ENCODE data around the gene KCNK1. TPM values are rescaled to one million over a fixed set of nuclear protein-coding genes. Genes with fewer than 3 reads are reported as not detected.

KCNK1 gene
- total RNA-seq = 1.9 and 2.3 TPM in 2 replicates

DNA sequence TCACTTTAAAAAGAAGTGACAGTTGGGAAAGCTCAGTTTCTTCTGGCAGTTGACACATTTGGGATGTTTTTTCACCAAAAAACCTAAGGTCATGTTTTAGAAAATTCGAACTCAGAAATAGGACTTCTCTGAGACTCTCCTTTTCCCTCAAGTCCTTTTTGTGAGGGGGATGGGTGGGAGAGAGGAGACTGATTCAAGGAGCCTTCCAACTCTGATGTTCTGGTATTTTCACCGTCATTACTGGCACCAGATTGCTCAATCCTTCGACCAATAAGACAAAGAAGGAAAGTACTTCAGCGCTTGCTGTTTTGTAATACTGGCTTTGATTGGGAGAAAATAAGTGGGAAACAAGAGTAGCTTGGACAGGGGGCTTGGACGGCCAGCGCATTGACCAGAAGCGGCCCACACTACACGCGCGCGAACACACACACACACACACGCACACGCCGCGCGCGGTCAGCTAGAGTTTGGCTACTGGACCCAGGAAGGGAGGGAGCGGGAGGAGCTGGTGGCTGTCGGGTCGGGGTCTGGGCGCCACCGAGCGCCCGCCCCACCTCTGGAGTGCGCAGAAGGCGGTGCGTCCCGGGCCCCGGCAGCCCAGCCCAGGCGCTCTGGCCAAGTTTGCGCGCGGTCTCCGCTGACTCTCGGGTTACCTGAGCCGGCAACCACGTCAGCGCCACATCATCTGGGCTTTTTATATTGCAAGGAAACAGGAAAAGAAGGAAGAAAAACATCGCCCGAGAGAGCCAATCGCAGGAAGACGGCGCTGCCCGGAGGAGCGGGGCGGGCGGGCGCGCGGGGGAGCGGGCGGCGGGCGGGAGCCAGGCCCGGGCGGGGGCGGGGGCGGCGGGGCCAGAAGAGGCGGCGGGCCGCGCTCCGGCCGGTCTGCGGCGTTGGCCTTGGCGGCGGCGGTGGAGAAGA lies at the start of gene KCNK1:
KCNK1 (plus strand) TSS at position 855 of the 921 bp plus-strand sequence; CDS start at position 921, 66 bp downstream.
- intact Hi-C loops (cut with micrococcal nuclease) = no loop called here
- peaks cover 8% of the 10 kb centered on the region for H3K4me1 Mint-ChIP-seq
- H3K27ac Mint-ChIP-seq = peak within 1 kb of the TSS; percentile 50
- DNase-seq = peak; percentile 59
- peaks cover 70% of the 10 kb centered on the region for H3K27me3 Mint-ChIP-seq
- no peaks in the 10 kb centered on the region for H3K36me3 Mint-ChIP-seq (ENCODE audit: low read depth)
- H3K9me3 Mint-ChIP-seq = no peaks in the 10 kb centered on the region
- peak within 1 kb of the TSS; percentile 80 for H3K4me3 Mint-ChIP-seq

DNA sequence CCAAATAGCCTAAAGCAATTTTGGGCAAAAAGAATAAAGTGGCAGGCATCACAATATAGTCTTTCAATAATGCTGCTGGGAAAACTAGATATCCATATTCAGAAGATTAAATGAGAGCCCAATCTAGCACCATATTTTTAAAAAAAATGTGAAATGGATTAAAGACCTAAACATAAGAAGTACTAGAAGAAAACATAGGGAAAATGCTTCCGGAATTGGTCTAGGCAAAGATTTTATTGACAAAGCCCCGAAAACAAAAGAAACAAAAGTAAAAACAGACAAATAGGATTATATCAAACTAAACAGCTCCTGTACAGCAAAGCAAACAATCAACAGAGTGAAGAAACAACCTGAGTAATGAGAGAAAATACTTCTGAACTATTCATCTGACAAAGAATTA lies 48.6 kb upstream of the KCNK1 start:
- H3K4me3 Mint-ChIP-seq = no peak overlapping the region
- intact Hi-C loops (cut with micrococcal nuclease) = no loop called here
- H3K36me3 Mint-ChIP-seq (ENCODE audit: low read depth) = no peaks in the 10 kb centered on the region
- H3K4me1 Mint-ChIP-seq = no peaks in the 10 kb centered on the region
- H3K27me3 Mint-ChIP-seq = peaks cover 1% of the 10 kb centered on the region
- H3K9me3 Mint-ChIP-seq = peaks cover 10% of the 10 kb centered on the region
- H3K27ac Mint-ChIP-seq = no peak overlapping the region
- DNase-seq = no peak

DNA sequence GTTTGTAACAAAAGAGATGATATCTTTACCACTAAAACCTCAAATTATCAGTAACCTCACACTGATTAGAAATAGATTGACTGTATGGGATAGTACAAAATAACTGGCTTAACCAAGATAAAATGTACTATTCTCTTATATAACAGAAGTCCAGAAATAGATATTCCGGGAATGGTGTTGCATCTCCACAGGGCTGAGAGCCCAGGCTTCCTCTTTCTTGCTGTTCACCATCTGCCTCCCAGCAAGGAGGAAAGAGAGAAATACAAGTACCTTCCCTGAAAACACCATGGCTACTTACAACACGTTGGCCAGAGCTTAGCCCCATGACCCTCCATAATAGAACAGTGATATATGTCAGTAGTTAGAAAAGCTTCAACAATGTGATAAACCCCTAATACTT lies 47.0 kb upstream of the KCNK1 start:
- Mint-ChIP-seq H3K36me3 (ENCODE audit: low read depth) (no peaks in the 10 kb centered on the region), H3K27ac (no peak overlapping the region), H3K9me3 (peaks cover 6% of the 10 kb centered on the region), H3K27me3 (peaks cover 1% of the 10 kb centered on the region), H3K4me1 (no peaks in the 10 kb centered on the region), H3K4me3 (no peak overlapping the region)
- intact Hi-C loops (cut with micrococcal nuclease) = no loop called here
- no peak for DNase-seq

GRCh38 chr1:233569636-233570035 lies 44.3 kb upstream of the KCNK1 start:
- H3K36me3 Mint-ChIP-seq (ENCODE audit: low read depth) = no peaks in the 10 kb centered on the region
- H3K4me1 Mint-ChIP-seq = no peaks in the 10 kb centered on the region
- H3K4me3 Mint-ChIP-seq = no peak overlapping the region

DNA sequence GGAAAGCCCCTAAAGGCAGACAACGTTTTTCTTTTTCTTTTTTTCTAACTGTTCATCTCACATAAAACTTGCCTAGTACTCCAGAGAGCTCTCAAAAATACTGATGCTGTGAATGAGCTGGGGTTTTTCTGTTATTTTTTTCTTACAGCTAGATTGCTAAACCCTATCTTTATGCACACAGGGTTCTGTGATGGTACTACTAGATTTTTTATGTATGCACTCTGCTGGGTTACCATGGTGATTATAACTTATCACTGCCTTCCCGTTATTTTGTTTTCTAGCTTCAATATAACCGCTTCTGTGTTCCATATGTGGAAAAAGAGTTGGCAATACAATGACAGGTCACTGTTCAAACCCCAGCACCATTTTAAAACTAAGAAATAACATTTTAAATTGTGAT lies 43.7 kb upstream of the KCNK1 start:
- H3K4me1 Mint-ChIP-seq = no peaks in the 10 kb centered on the region
- no peak for DNase-seq
- no peaks in the 10 kb centered on the region for H3K9me3 Mint-ChIP-seq
- peaks cover 9% of the 10 kb centered on the region for H3K27me3 Mint-ChIP-seq
- H3K4me3 Mint-ChIP-seq = no peak overlapping the region
- intact Hi-C loops (cut with micrococcal nuclease) = no loop called here
- H3K36me3 Mint-ChIP-seq (ENCODE audit: low read depth) = no peaks in the 10 kb centered on the region
- no peak overlapping the region for H3K27ac Mint-ChIP-seq

More at GRCh38 chr1:233569636-233570035, 44.3 kb upstream of the KCNK1 start:
- intact Hi-C loops (cut with micrococcal nuclease) = no loop called here
- Mint-ChIP-seq H3K27me3 (peaks cover 8% of the 10 kb centered on the region), H3K9me3 (no peaks in the 10 kb centered on the region), H3K27ac (no peak overlapping the region)
- no peak for DNase-seq

- Mint-ChIP-seq H3K4me3 (no peak overlapping the region), H3K27ac (no peak overlapping the region), H3K27me3 (peaks cover 9% of the 10 kb centered on the region), H3K9me3 (no peaks in the 10 kb centered on the region), H3K4me1 (no peaks in the 10 kb centered on the region), H3K36me3 (ENCODE audit: low read depth) (no peaks in the 10 kb centered on the region)
- intact Hi-C loops (cut with micrococcal nuclease) = no loop called here
- no peak for DNase-seq
These were observed 43.2 kb upstream of the KCNK1 start for GRCh38 chr1:233570706-233571105.

DNA sequence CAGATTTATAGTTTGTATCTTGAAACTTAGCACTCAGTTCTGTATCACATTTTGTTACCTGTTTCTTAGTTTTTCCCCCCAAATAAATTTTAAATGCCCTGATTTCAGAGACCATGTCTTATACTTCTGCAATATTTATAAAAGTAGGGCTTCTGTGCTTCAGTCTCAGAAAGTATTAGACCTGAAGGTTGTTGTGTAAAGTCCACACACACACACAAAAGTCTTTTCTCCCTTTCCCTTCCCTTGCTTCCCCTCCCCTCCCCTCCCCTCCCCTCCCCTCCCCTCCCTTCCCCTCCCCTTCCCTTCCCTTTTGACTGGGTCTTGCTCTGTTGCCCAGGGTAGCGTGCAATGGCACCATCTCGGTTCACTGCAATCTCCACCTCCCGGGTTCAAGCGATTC lies 41.0 kb upstream of the KCNK1 start:
- no peaks in the 10 kb centered on the region for H3K9me3 Mint-ChIP-seq
- no peaks in the 10 kb centered on the region for H3K4me1 Mint-ChIP-seq
- intact Hi-C loops (cut with micrococcal nuclease) = no loop called here
- H3K27ac Mint-ChIP-seq = no peak overlapping the region
- H3K27me3 Mint-ChIP-seq = peaks cover 11% of the 10 kb centered on the region
- no peaks in the 10 kb centered on the region for H3K36me3 Mint-ChIP-seq (ENCODE audit: low read depth)
- no peak overlapping the region for H3K4me3 Mint-ChIP-seq
- DNase-seq = no peak

DNA sequence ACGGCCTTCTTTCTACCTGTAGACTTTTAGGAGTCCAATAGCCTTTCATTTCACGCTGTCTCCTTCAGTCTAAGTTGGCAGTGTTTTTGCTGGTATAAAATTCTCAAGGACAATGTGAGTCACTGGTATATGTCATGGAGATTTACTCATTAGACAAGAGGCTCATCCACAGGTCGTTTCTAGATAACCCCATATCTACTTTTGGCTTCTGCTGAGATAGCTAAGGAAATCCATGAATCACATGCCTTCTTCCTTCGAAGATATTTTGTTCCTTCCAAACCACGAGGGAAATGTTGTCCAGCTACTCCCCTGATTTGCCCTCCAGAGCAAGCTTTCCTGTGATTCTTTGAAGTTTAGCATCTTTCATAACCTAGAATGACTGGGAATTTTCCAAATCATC lies 38.5 kb upstream of the KCNK1 start:
- H3K4me3 Mint-ChIP-seq = no peak overlapping the region
- no peaks in the 10 kb centered on the region for H3K4me1 Mint-ChIP-seq
- intact Hi-C loops (cut with micrococcal nuclease) = no loop called here
- H3K27ac Mint-ChIP-seq = no peak overlapping the region
- peaks cover 12% of the 10 kb centered on the region for H3K27me3 Mint-ChIP-seq
- DNase-seq = no peak
- no peaks in the 10 kb centered on the region for H3K9me3 Mint-ChIP-seq
- no peaks in the 10 kb centered on the region for H3K36me3 Mint-ChIP-seq (ENCODE audit: low read depth)

GRCh38 chr1:233582439-233582838 lies 31.5 kb upstream of the KCNK1 start:
- DNase-seq = no peak
- no peaks in the 10 kb centered on the region for H3K4me1 Mint-ChIP-seq
- H3K36me3 Mint-ChIP-seq (ENCODE audit: low read depth) = no peaks in the 10 kb centered on the region
- peaks cover 13% of the 10 kb centered on the region for H3K27me3 Mint-ChIP-seq
- no peak overlapping the region for H3K27ac Mint-ChIP-seq
- no peak overlapping the region for H3K4me3 Mint-ChIP-seq
- peaks cover 4% of the 10 kb centered on the region for H3K9me3 Mint-ChIP-seq
- intact Hi-C loops (cut with micrococcal nuclease) = no loop called here

DNA sequence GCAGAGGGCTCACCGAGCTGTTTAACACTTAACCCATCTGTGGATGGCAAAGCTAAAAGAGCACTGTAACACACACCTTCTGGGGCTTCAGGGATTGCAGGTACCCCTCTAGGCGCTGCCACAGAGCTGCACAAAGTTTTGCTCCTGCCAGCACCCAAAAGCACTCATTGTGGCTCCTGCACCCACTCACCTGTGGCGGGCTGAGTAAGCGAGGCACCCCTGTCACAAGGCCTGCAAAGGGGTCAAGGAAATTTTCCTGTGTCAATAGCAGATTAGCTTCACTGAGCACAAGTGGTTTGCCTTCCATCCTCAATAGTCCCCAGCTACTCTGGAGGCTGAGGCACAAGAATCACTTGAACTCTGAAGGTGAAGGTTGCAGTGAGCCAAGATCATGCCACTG lies 29.5 kb upstream of the KCNK1 start:
- no peak for DNase-seq
- no peak overlapping the region for H3K4me3 Mint-ChIP-seq
- peaks cover 4% of the 10 kb centered on the region for H3K9me3 Mint-ChIP-seq
- no peak overlapping the region for H3K27ac Mint-ChIP-seq
- peaks cover 21% of the 10 kb centered on the region for H3K27me3 Mint-ChIP-seq
- no peaks in the 10 kb centered on the region for H3K4me1 Mint-ChIP-seq
- intact Hi-C loops (cut with micrococcal nuclease) = no loop called here
- H3K36me3 Mint-ChIP-seq (ENCODE audit: low read depth) = no peaks in the 10 kb centered on the region

- no peaks in the 10 kb centered on the region for H3K4me1 Mint-ChIP-seq
- H3K4me3 Mint-ChIP-seq = no peak overlapping the region
- H3K9me3 Mint-ChIP-seq = peaks cover 4% of the 10 kb centered on the region
- H3K27me3 Mint-ChIP-seq = peaks cover 23% of the 10 kb centered on the region
- intact Hi-C loops (cut with micrococcal nuclease) = no loop called here
- H3K36me3 Mint-ChIP-seq (ENCODE audit: low read depth) = no peaks in the 10 kb centered on the region
- no peak for DNase-seq
- no peak overlapping the region for H3K27ac Mint-ChIP-seq
These were observed 29.0 kb upstream of the KCNK1 start for GRCh38 chr1:233584931-233585330.

DNA sequence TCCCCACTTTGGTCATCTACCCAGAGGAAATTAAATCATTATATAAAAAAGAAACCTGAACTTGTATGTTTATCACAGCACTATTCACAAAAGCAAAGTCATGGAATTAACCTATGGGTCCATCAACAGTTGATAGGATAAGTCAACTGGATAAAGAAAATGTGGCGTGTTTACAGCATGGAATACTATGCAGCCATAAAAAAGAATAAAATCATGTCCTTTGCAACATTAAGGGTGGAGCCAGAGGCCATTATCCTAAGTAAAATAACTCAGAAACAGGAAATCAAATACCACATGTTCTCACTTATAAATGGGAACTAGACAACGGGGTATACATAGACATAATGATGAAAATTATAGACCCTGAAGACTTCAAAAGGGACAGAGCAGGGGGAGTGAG lies 27.6 kb upstream of the KCNK1 start:
- Mint-ChIP-seq H3K27me3 (peaks cover 21% of the 10 kb centered on the region), H3K36me3 (ENCODE audit: low read depth) (no peaks in the 10 kb centered on the region), H3K4me1 (no peaks in the 10 kb centered on the region), H3K9me3 (peaks cover 4% of the 10 kb centered on the region), H3K4me3 (no peak overlapping the region), H3K27ac (no peak overlapping the region)
- intact Hi-C loops (cut with micrococcal nuclease) = no loop called here
- DNase-seq = no peak

DNA sequence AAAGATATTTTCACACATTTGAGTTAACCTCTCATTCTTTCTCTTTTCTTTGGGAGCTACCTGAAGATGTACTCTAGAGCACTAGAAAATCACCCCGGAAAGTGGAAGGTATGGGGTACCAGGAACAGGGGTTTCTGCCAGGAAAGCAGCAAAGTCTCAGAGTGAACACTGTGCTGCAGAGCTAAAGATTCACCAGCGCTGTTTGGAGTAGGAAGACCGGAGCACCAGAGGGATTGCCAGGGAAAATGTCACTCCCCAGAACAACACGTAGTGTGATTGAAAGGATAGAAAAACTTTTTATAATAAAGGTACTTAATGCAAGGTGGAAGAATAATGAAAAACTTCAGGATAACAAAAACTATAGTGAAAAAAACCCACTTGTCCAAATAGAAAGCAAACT lies 26.7 kb upstream of the KCNK1 start:
- intact Hi-C loops (cut with micrococcal nuclease) = no loop called here
- Mint-ChIP-seq H3K27me3 (peaks cover 21% of the 10 kb centered on the region), H3K27ac (no peak overlapping the region), H3K4me3 (no peak overlapping the region), H3K36me3 (ENCODE audit: low read depth) (no peaks in the 10 kb centered on the region), H3K9me3 (peaks cover 4% of the 10 kb centered on the region), H3K4me1 (no peaks in the 10 kb centered on the region)
- DNase-seq = no peak

GRCh38 chr1:233587958-233588799 lies 25.7 kb upstream of the KCNK1 start:
- intact Hi-C loops (cut with micrococcal nuclease) = no loop called here
- no peaks in the 10 kb centered on the region for H3K4me1 Mint-ChIP-seq
- H3K36me3 Mint-ChIP-seq (ENCODE audit: low read depth) = no peaks in the 10 kb centered on the region
- no peak overlapping the region for H3K27ac Mint-ChIP-seq
- no peak for DNase-seq
- no peak overlapping the region for H3K4me3 Mint-ChIP-seq
- peaks cover 22% of the 10 kb centered on the region for H3K27me3 Mint-ChIP-seq
- H3K9me3 Mint-ChIP-seq = peaks cover 4% of the 10 kb centered on the region

Measured in activated CD4-positive, alpha-beta T cell treated with anti-CD3 and anti-CD28 coated beads, Interleukin-2, amount 10 ng/mL, durations not matched to agents 24 days and 14 days (primary cell).